GM21717 (cell line): ENCODE results near the gene CISD3.
"Not testable (repeated sequence)": the region's sequence is repeated elsewhere in the genome, so short reads cannot be mapped to it uniquely, and the experiment has no call there.

Experiments used
- ATAC-seq: cut with Tn5 transposase; IDR thresholded peaks from one replicate; pipeline ENCODE4 v1.9.1; 2021; ENCODE audit warnings: mild to moderate bottlenecking, moderate library complexity; ENCODE audit not compliant: unreplicated experiment

The CISD3 gene

GRCh38 chr17:38725066-38725465 lies 5.1 kb upstream of the CISD3 start:
- no peak for ATAC-seq

GRCh38 chr17:38726145-38726544 lies 4.0 kb upstream of the CISD3 start:
- not testable (repeated sequence) for ATAC-seq

GRCh38 chr17:38727736-38728135 lies 2.4 kb upstream of the CISD3 start:
- ATAC-seq, result no peak

- ATAC-seq, result no peak
These were observed 1.8 kb upstream of the CISD3 start for GRCh38 chr17:38728290-38728831.

- no peak for ATAC-seq
These were observed 714 bp upstream of the CISD3 start for GRCh38 chr17:38729368-38729885.

GRCh38 chr17:38730526-38731379 lies 612 bp downstream of the CISD3 start:
- no peak for ATAC-seq

- ATAC-seq, result no peak
These were observed 1.6 kb downstream of the CISD3 start for GRCh38 chr17:38731526-38732294.

GRCh38 chr17:38732376-38733281 lies 2.5 kb downstream of the CISD3 start:
- no peak for ATAC-seq

- ATAC-seq, result no peak
These were observed 3.3 kb downstream of the CISD3 start for GRCh38 chr17:38733282-38733981.

- ATAC-seq, result no peak
These were observed 4.1 kb downstream of the CISD3 start for GRCh38 chr17:38733982-38734973.

- ATAC-seq, result no peak
These were observed 5.2 kb downstream of the CISD3 start for GRCh38 chr17:38735161-38735997.

GRCh38 chr17:38738007-38738662 lies 8.0 kb downstream of the CISD3 start:
- ATAC-seq, result no peak

- ATAC-seq, result no peak
These were observed 8.5 kb downstream of the CISD3 start for GRCh38 chr17:38738686-38739085.

GRCh38 chr17:38739305-38739704 lies 9.2 kb downstream of the CISD3 start:
- ATAC-seq, result no peak

GRCh38 chr17:38740044-38740443 lies 9.9 kb downstream of the CISD3 start:
- no peak for ATAC-seq

GRCh38 chr17:38740806-38741205 lies 10.7 kb downstream of the CISD3 start:
- no peak for ATAC-seq

- ATAC-seq, result no peak
These were observed 11.3 kb downstream of the CISD3 start for GRCh38 chr17:38741461-38741860.
